B cell (primary cell): ENCODE results near the gene TBCC. TPM values are rescaled to one million over a fixed set of nuclear protein-coding genes. Genes with fewer than 3 reads are reported as not detected.

Experiments
- ATAC-seq: fragments of 200-7000 bp; cut with Tn5 transposase; one replicate; pipeline ENCODE4 v1.10.0; 2021; ENCODE audit warnings: low read depth, mild to moderate bottlenecking, moderate number of reproducible peaks, moderate library complexity
- CTCF ChIA-PET: fragments of 350-600 bp; sonication (Branson Sonifier 250); formaldehyde crosslinking; loops from one replicate; lab custom pipeline; 2021; ENCODE audit warnings: antibody characterized with exemption, inconsistent platforms; lab: Charles Lee
- POLR2A ChIA-PET: fragments of 350-600 bp; sonication (Branson Sonifier 250); formaldehyde crosslinking; loops from one replicate; lab custom pipeline; 2021; ENCODE audit warnings: antibody characterized with exemption; lab: Charles Lee
- DNase-seq: peaks from one replicate; pipeline ENCODE4 v3.0.0; 2013
- H2AFZ ChIP-seq: 2 replicates; pipeline ENCODE4 v1.6.1; 2012; ENCODE audit warnings: mild to moderate bottlenecking, low read depth, low read length; ENCODE audit not compliant: insufficient read depth, poor library complexity, severe bottlenecking
- H3K27ac ChIP-seq, 2 donors: 1 replicate in 1 of 2; 2 replicates in 1 of 2; pipeline ENCODE4 v1.5.1; 2012 to 2013; ENCODE audit warnings: low read length in 2 of 2, mild to moderate bottlenecking in 2 of 2, moderate library complexity in 1 of 2
- H3K27me3 ChIP-seq, 4 experiments: fragments of 200-600 bp in 1 of 4; sonication (generic) in 1 of 4; replicated peaks in 1 of 4; 1 replicate in 2 of 4; 2 replicates in 2 of 4; pipeline versions ENCODE4 v1.6.1 to v1.7.0; 2013 to 2016; ENCODE audit warnings: low read length in 3 of 4, mild to moderate bottlenecking in 2 of 4, mixed read lengths in 1 of 4, moderate library complexity in 1 of 4; ENCODE audit not compliant: insufficient read depth in 4 of 4, control insufficient read depth in 3 of 4; ENCODE audit errors: control extremely low read depth in 1 of 4
- H3K36me3 ChIP-seq, 2 experiments: replicated peaks in 1 of 2; 1 replicate in 1 of 2; 2 replicates in 1 of 2; pipeline versions ENCODE4 v1.6.1 to v1.7.1; 2013; ENCODE audit warnings: low read length in 1 of 2; ENCODE audit not compliant: insufficient read depth in 2 of 2, control insufficient read depth in 1 of 2; ENCODE audit errors: control extremely low read depth in 1 of 2, extremely low read depth in 1 of 2
- H3K4me1 ChIP-seq, 2 donors: fragments of 200-600 bp in 1 of 2; sonication (generic) in 1 of 2; 1 replicate in 1 of 2; 2 replicates in 1 of 2; pipeline versions ENCODE4 v1.5.1 to v1.6.1; 2013 to 2017; ENCODE audit warnings: low read length in 2 of 2; ENCODE audit not compliant: control insufficient read depth in 2 of 2, insufficient read depth in 2 of 2
- H3K4me2 ChIP-seq: replicated peaks from 2 replicates; pipeline ENCODE3; 2012; ENCODE audit warnings: mild to moderate bottlenecking, low read depth, low read length; ENCODE audit not compliant: poor library complexity, severe bottlenecking
- H3K4me3 ChIP-seq, 5 experiments: fragments of 200-600 bp in 1 of 5; sonication (generic) in 1 of 5; 1 replicate in 3 of 5; 2 replicates in 2 of 5; pipeline versions ENCODE4 v1.5.1 to v1.7.0; 2011 to 2016; ENCODE audit warnings: low read length in 4 of 5, mild to moderate bottlenecking in 4 of 5, low read depth in 2 of 5, control low read depth in 1 of 5, moderate library complexity in 1 of 5; ENCODE audit not compliant: insufficient read depth in 1 of 5; ENCODE audit errors: control extremely low read depth in 1 of 5, extremely low read depth in 1 of 5
- H3K79me2 ChIP-seq: fragments of 200-600 bp; sonication (generic); one replicate; pipeline ENCODE4 v1.6.0; 2016; ENCODE audit warnings: low read length; ENCODE audit not compliant: control insufficient read depth, insufficient read depth
- H3K9ac ChIP-seq: fragments of 200-600 bp; sonication (generic); 2 replicates; pipeline ENCODE4 v1.6.1; 2017; ENCODE audit warnings: mild to moderate bottlenecking, low read length, moderate library complexity
- H3K9me3 ChIP-seq, 3 donors: one replicate each; pipeline versions ENCODE4 v1.6.1 to v1.7.1; 2013; ENCODE audit warnings: low read length in 2 of 3; ENCODE audit not compliant: control insufficient read depth in 2 of 3, insufficient read depth in 1 of 3; ENCODE audit errors: control extremely low read depth in 1 of 3
- H4K20me1 ChIP-seq: 2 replicates; pipeline ENCODE4 v1.6.0; 2012; ENCODE audit warnings: mild to moderate bottlenecking, low read length; ENCODE audit not compliant: insufficient read depth, control insufficient read depth, poor library complexity, severe bottlenecking
- H3K27ac Mint-ChIP-seq: one replicate; pipeline ENCODE4 v1.8.0; 2021; ENCODE audit warnings: mixed read lengths
- H3K27me3 Mint-ChIP-seq: one replicate; pipeline ENCODE4 v1.8.0; 2021; ENCODE audit warnings: mixed read lengths
- H3K4me1 Mint-ChIP-seq: one replicate; pipeline ENCODE4 v1.8.0; 2021; ENCODE audit warnings: mixed read lengths
- H3K4me3 Mint-ChIP-seq: one replicate; pipeline ENCODE4 v1.8.0; 2021; ENCODE audit warnings: mixed read lengths
- H3K9me3 Mint-ChIP-seq: one replicate; pipeline ENCODE4 v1.8.0; 2022; ENCODE audit warnings: mixed read lengths; ENCODE audit not compliant: insufficient read depth
- EZH2 ChIP-seq: IDR thresholded peaks from 2 replicates; pipeline ENCODE4 v1.6.1; 2012; ENCODE audit warnings: borderline replicate concordance, low read depth, mild to moderate bottlenecking, moderate library complexity, low read length; ENCODE audit not compliant: insufficient read depth, poor library complexity, severe bottlenecking
- WGBS: methylation state at CpG from one replicate; pipeline ENCODE4 v1.1.5; 2013; ENCODE audit warnings: missing lambda C conversion rate; ENCODE audit not compliant: insufficient coverage; 5-methylcytosine and 5-hydroxymethylcytosine counted together
- intact Hi-C: fragments of 100-400 bp; cut with micrococcal nuclease; formaldehyde crosslinking; loops from one replicate; pipeline ENCODE4 v1.10.0; 2022
- polyA plus RNA-seq: library from polyadenylated mRNA; depleted of rRNA; stranded (reverse); fragments of >200 nt; gene quantifications from 2 replicates; pipeline ENCODE4 v1.2.3, GENCODE V29; 2012
- total RNA-seq, 2 donors: library from RNA; stranded (reverse); fragments of 120-200 nt in 1 of 2; gene quantifications; 1 replicate in 1 of 2; 2 replicates in 1 of 2; pipeline versions ENCODE4 v1.2.3 to v1.2.4, GENCODE V29; 2013 to 2022
- TF ChIP-seq, protein P1 (sequence below): fragments of 200-600 bp; IDR thresholded peaks from one replicate; pipeline ENCODE4 v1.8.0; 2022; ENCODE audit warnings: antibody characterized with exemption, mild to moderate bottlenecking

The TBCC gene
- total and polyA plus RNA-seq, 2 donors (not counting 1 experiment from before 2014, with no cell fraction given): 35.7 to 55.7 TPM

GRCh38 chr6:42744351-42744893, 1.5 kb downstream of the TBCC start:
- H3K79me2 ChIP-seq: peaks cover 42% of the 10 kb centered on the region
- Mint-ChIP-seq H3K4me3 (peak overlapping the region; percentile 100), H3K4me1 (peaks cover 35% of the 10 kb centered on the region), H3K9me3 (no peaks in the 10 kb centered on the region), H3K27me3 (no peaks in the 10 kb centered on the region), H3K27ac (peak overlapping the region; percentile 46)
- H3K4me3 ChIP-seq: peak overlapping the region in 4 of 5 experiments; percentile 81 to 100 (median 93)
- no peak overlapping the region for H3K27ac ChIP-seq
- H3K4me2 ChIP-seq: peak overlapping the region; percentile 78
- no peaks in the 10 kb centered on the region for H3K36me3 ChIP-seq
- DNase-seq (no peak), ATAC-seq (no peak)
- no peaks in the 10 kb centered on the region for H3K27me3 ChIP-seq
- peaks cover 0 to 23% (median 0%) of the 10 kb centered on the region in 3 donors for H3K9me3 ChIP-seq
- H3K9ac ChIP-seq: peak overlapping the region; percentile 98
- TF ChIP-seq, protein P1, sequence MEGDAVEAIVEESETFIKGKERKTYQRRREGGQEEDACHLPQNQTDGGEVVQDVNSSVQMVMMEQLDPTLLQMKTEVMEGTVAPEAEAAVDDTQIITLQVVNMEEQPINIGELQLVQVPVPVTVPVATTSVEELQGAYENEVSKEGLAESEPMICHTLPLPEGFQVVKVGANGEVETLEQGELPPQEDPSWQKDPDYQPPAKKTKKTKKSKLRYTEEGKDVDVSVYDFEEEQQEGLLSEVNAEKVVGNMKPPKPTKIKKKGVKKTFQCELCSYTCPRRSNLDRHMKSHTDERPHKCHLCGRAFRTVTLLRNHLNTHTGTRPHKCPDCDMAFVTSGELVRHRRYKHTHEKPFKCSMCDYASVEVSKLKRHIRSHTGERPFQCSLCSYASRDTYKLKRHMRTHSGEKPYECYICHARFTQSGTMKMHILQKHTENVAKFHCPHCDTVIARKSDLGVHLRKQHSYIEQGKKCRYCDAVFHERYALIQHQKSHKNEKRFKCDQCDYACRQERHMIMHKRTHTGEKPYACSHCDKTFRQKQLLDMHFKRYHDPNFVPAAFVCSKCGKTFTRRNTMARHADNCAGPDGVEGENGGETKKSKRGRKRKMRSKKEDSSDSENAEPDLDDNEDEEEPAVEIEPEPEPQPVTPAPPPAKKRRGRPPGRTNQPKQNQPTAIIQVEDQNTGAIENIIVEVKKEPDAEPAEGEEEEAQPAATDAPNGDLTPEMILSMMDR: no peak
- TF ChIP-seq EZH2: no peak
- intact Hi-C loops: no loop called here
- 86% methylated on average over 13 of the region's 21 CpGs for WGBS
- CTCF ChIA-PET: interaction anchor here (0.5 to 3.9 kb wide), 7 partner anchors 18 to 698 kb away, joined by 3 to 29 read pairs (median 3); partner anchors contain the start of gene BICRAL
- peak overlapping the region; percentile 93 for H2AFZ ChIP-seq
- POLR2A ChIA-PET: interaction anchor here (0.7 to 8.2 kb wide), 4 partner anchors 18 to 135 kb away, joined by 4 to 426 read pairs (median 42); partner anchors contain the start of genes BICRAL and RPL7L1
- peaks cover 21 to 28% of the 10 kb centered on the region in 2 donors for H3K4me1 ChIP-seq
- H4K20me1 ChIP-seq: peaks cover 22% of the 10 kb centered on the region
